HepG2 (cell line): Measurements from ENCODE around the gene RNU1-1. TPM values are rescaled to one million over a fixed set of nuclear protein-coding genes. Genes with fewer than 3 reads are reported as not detected.
A peak's percentile ranks its signal among the peaks of the same experiment; 100 is the strongest.
"Not testable (repeated sequence)": the region's sequence is repeated elsewhere in the genome, so short reads cannot be mapped to it uniquely, and the experiment has no call there.

ENCODE experiments used
- ATAC-seq: fragments of 200-7000 bp; cut with Tn5 transposase; 3 replicates; pipeline ENCODE4 v1.9.1; 2020; ENCODE audit warnings: mild to moderate bottlenecking, moderate library complexity
- BruUV-seq: library from RNA; stranded (reverse); fragments of 400-500 nt; replicated peaks from 2 replicates; lab custom pipeline; 2021; lab: Mats Ljungman, UMichigan
- CTCF ChIA-PET: fragments of 300-600 bp; formaldehyde crosslinking; extraction: SDS; loops from one replicate; lab custom pipeline; 2021; ENCODE audit warnings: low total read pairs, inconsistent platforms, low intra/inter-chr PET ratio; lab: Yijun Ruan, JAX
- POLR2A ChIA-PET: fragments of 350-600 bp; sonication (Branson Sonifier 250); formaldehyde crosslinking; loops from one replicate; lab custom pipeline; 2020; ENCODE audit warnings: antibody characterized with exemption, inconsistent platforms; lab: Yijun Ruan, JAX
- DNase-seq: peaks from one replicate; pipeline ENCODE4 v3.0.0-alpha.2; 2015; ENCODE audit warnings: low spot score
- FAIRE-seq: peaks from 3 replicates; lab custom pipeline; 2011; peaks lifted over from hg19 to GRCh38; lab: Jason Lieb, UNC
- H2AFZ ChIP-seq: one replicate; pipeline ENCODE4 v1.6.1; 2011; ENCODE audit warnings: low read length, inconsistent platforms
- H3K27ac ChIP-seq: fragments of 300-600 bp; 3 replicates; pipeline ENCODE4 v1.8.0; 2011; ENCODE audit warnings: mixed run types, mild to moderate bottlenecking, mixed read lengths, low read length, inconsistent platforms; ENCODE audit not compliant: insufficient read depth; ENCODE audit errors: extremely low read length
- H3K27me3 ChIP-seq, 2 experiments: fragments of 200-600 bp in 1 of 2; 2 replicates in 1 of 2; 3 replicates in 1 of 2; pipeline versions ENCODE4 v1.6.0 to v1.8.0; 2011; ENCODE audit warnings: low read length in 2 of 2, mild to moderate bottlenecking in 2 of 2, moderate library complexity in 2 of 2, inconsistent platforms in 1 of 2; ENCODE audit not compliant: insufficient read depth in 2 of 2, control insufficient read depth in 1 of 2
- H3K36me3 ChIP-seq, 2 experiments: fragments of 200-600 bp in 1 of 2; replicated peaks in 1 of 2; 2 replicates in 1 of 2; 3 replicates in 1 of 2; pipeline versions ENCODE4 v1.5.1 to v1.8.0; 2011; ENCODE audit warnings: low read length in 2 of 2, inconsistent platforms in 1 of 2; ENCODE audit not compliant: insufficient read depth in 2 of 2, control insufficient read depth in 1 of 2
- H3K4me1 ChIP-seq: 2 replicates; pipeline ENCODE4 v1.5.1; 2012; ENCODE audit warnings: low read length, inconsistent platforms; ENCODE audit not compliant: insufficient read depth
- H3K4me2 ChIP-seq: 2 replicates; pipeline ENCODE4 v1.6.0; 2011; ENCODE audit warnings: low read depth, low read length, inconsistent platforms
- H3K4me3 ChIP-seq, 3 experiments: fragments of 200-600 bp in 1 of 3; sonication (generic), shearing (Covaris generic) in 1 of 3; replicated peaks in 1 of 3; 2 replicates each; pipeline ENCODE4 v1.5.1; 2011 to 2016; ENCODE audit warnings: low read length in 3 of 3, inconsistent platforms in 2 of 3, low read depth in 2 of 3, mild to moderate bottlenecking in 2 of 3, control low read depth in 1 of 3, mixed read lengths in 1 of 3; ENCODE audit not compliant: insufficient read depth in 1 of 3
- H3K79me2 ChIP-seq: one replicate; pipeline ENCODE4 v1.6.1; 2011; ENCODE audit warnings: low read length, inconsistent platforms; ENCODE audit not compliant: insufficient read depth
- H3K9ac ChIP-seq: 2 replicates; pipeline ENCODE4 v1.6.0; 2011; ENCODE audit warnings: mild to moderate bottlenecking, low read depth, low read length, inconsistent platforms; ENCODE audit not compliant: insufficient read depth
- H3K9me3 ChIP-seq: 2 replicates; pipeline ENCODE4 v1.5.1; 2012; ENCODE audit warnings: mild to moderate bottlenecking, low read length
- H4K20me1 ChIP-seq: 2 replicates; pipeline ENCODE4 v1.6.0; 2011; ENCODE audit warnings: inconsistent platforms, mild to moderate bottlenecking, low read length, moderate library complexity; ENCODE audit not compliant: insufficient read depth
- CTCF ChIP-seq: sonication (generic); formaldehyde crosslinking; IDR thresholded peaks from 2 replicates; pipeline ENCODE4 v1.5.0; 2020; ENCODE audit warnings: mild to moderate bottlenecking, missing genetic modification reagents, moderate library complexity
- FOXK1 ChIP-seq: sonication (generic); formaldehyde crosslinking; IDR thresholded peaks from 2 replicates; pipeline ENCODE4 v1.4.0; 2020; ENCODE audit warnings: low read depth, missing genetic modification reagents, borderline replicate concordance
- HNRNPUL1 ChIP-seq: fragments of 200-400 bp; formaldehyde crosslinking; IDR thresholded peaks from 2 replicates; pipeline ENCODE4 v1.6.1; 2017; ENCODE audit warnings: low read depth, mild to moderate bottlenecking, low read length, moderate library complexity
- KLF15 ChIP-seq: sonication (generic); formaldehyde crosslinking; IDR thresholded peaks from 2 replicates; pipeline ENCODE4 v1.8.1; 2023; ENCODE audit warnings: borderline replicate concordance, mild to moderate bottlenecking, inconsistent platforms, missing genetic modification reagents, mixed read lengths
- KMT2B ChIP-seq: IDR thresholded peaks from 2 replicates; pipeline ENCODE4 v1.6.1; 2016; ENCODE audit warnings: missing genetic modification reagents, missing compliant biosample characterization
- MXI1 ChIP-seq: IDR thresholded peaks from 3 replicates; pipeline ENCODE4 v1.6.1; 2012; ENCODE audit warnings: low read depth, low read length, inconsistent platforms, borderline replicate concordance
- NAIF1 ChIP-seq: sonication (generic); formaldehyde crosslinking; IDR thresholded peaks from 2 replicates; pipeline ENCODE4 v1.5.0; 2020; ENCODE audit warnings: mild to moderate bottlenecking, missing genetic modification reagents, borderline replicate concordance
- NR2C2 ChIP-seq: sonication (generic); formaldehyde crosslinking; IDR thresholded peaks from 2 replicates; pipeline ENCODE4 v1.4.0; 2020; ENCODE audit warnings: missing genetic modification reagents, mild to moderate bottlenecking, moderate library complexity, borderline replicate concordance
- RAD21 ChIP-seq: fragments of 450-650 bp; formaldehyde crosslinking; IDR thresholded peaks from 2 replicates; pipeline ENCODE4 v1.5.0; 2020; ENCODE audit warnings: mild to moderate bottlenecking
- SMYD3 ChIP-seq: sonication (generic); formaldehyde crosslinking; IDR thresholded peaks from 2 replicates; pipeline ENCODE4 v1.8.1; 2023; ENCODE audit warnings: mild to moderate bottlenecking, missing genetic modification reagents
- YEATS2 ChIP-seq: sonication (generic); formaldehyde crosslinking; IDR thresholded peaks from 2 replicates; pipeline ENCODE4 v1.4.0; 2020; ENCODE audit warnings: missing genetic modification reagents, borderline replicate concordance
- ZEB1 ChIP-seq: IDR thresholded peaks from 2 replicates; pipeline ENCODE4 v1.6.1; 2012; ENCODE audit warnings: mild to moderate bottlenecking, low read depth, inconsistent platforms; ENCODE audit not compliant: insufficient replicate concordance
- ZFY ChIP-seq: sonication (generic); formaldehyde crosslinking; IDR thresholded peaks from 2 replicates; pipeline ENCODE4 v1.4.0; 2020; ENCODE audit warnings: missing genetic modification reagents
- ZNF331 ChIP-seq: sonication (generic); formaldehyde crosslinking; IDR thresholded peaks from 2 replicates; pipeline ENCODE4 v1.4.0; 2020; ENCODE audit warnings: missing genetic modification reagents
- ZNF367 ChIP-seq: sonication (generic); formaldehyde crosslinking; IDR thresholded peaks from 2 replicates; pipeline ENCODE4 v1.4.0; 2020; ENCODE audit warnings: missing genetic modification reagents, borderline replicate concordance
- ZNF564 ChIP-seq: sonication (generic); formaldehyde crosslinking; IDR thresholded peaks from 2 replicates; pipeline ENCODE4 v1.8.1; 2023; ENCODE audit warnings: mild to moderate bottlenecking, missing genetic modification reagents
- ZNF615 ChIP-seq: sonication (generic); formaldehyde crosslinking; IDR thresholded peaks from 2 replicates; pipeline ENCODE4 v1.5.0; 2020; ENCODE audit warnings: mild to moderate bottlenecking, missing genetic modification reagents, borderline replicate concordance
- ZNF674 ChIP-seq: sonication (generic); formaldehyde crosslinking; IDR thresholded peaks from 2 replicates; pipeline ENCODE4 v1.5.0; 2020; ENCODE audit warnings: low read depth, mild to moderate bottlenecking, missing genetic modification reagents
- ZSCAN30 ChIP-seq: sonication (generic); formaldehyde crosslinking; IDR thresholded peaks from 2 replicates; pipeline ENCODE4 v1.5.0; 2020; ENCODE audit warnings: mild to moderate bottlenecking, missing genetic modification reagents
- whole genome bisulfite sequencing: methylation state at CpG from one replicate; pipeline ENCODE4 v1.1.6; 2017; ENCODE audit warnings: low lambda C conversion rate; 5-methylcytosine and 5-hydroxymethylcytosine counted together
- in situ Hi-C: cut with HindIII; loops from 2 replicates; pipeline ENCODE4 v1.10.0; 2017; ENCODE audit warnings: low pct_unique_long_range_greater_than_20kb; ENCODE audit not compliant: extremely low pct_ligation_motif_present
- intact Hi-C: fragments of 100-400 bp; cut with micrococcal nuclease; formaldehyde crosslinking; loops from one replicate; pipeline ENCODE4 v1.10.0; 2022; ENCODE audit not compliant: unreplicated experiment
- polyA plus RNA-seq, 8 experiments: library from polyadenylated mRNA; depleted of rRNA in 3 of 8; stranded (reverse) in 7 of 8; unstranded in 1 of 8; fragments of >200 nt; fragmentation: Illumina TruSeq in 4 of 8; extraction: Trizol in 4 of 8; gene quantifications; 2 replicates each; pipeline versions ENCODE4 v1.2.1 to v1.2.3, GENCODE V29; 2011 to 2016; ENCODE audit warnings: low read depth in 4 of 8, missing spikeins in 1 of 8, mixed read lengths in 1 of 8; ENCODE audit not compliant: insufficient read depth in 1 of 8
- total RNA-seq, 5 experiments: library from RNA; depleted of rRNA; stranded (reverse); fragments of >200 nt; fragmentation: Illumina TruSeq; extraction: Trizol; gene quantifications; 2 replicates each; pipeline ENCODE4 v1.2.3, GENCODE V29; 2016; ENCODE audit warnings: low read depth in 1 of 5

Gene RNU1-1
- total and polyA plus RNA-seq, 2 of the 13 experiments (the other 11 are each of a cell fraction or from before 2014, with no cell fraction given): under 0.01 to 11,018 TPM

DNA sequence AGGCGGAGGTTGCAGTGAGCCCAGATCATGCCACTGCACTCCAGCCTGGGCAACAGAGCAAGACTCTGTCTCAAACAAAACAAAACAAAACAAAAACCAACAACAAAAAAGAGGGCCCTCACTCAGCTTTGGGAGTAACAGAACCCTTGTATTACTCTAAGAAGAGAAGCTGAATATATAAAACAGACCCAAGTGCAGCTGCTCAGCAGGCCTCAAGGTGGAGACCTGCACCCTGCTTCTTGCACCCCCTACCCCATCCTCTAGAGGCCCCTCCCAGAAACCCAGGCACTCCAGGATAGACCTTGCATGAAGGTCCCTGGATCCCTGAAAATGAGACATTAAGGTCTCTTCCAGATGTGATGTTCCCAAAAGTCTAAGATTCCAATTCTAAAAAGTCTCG, 39.2 kb downstream of the RNU1-1 start:
- BruUV-seq, H3K27me3 ChIP-seq, H3K9me3 ChIP-seq, POLR2A ChIA-PET, FAIRE-seq, H3K4me2 ChIP-seq, H3K36me3 ChIP-seq, H3K79me2 ChIP-seq, intact Hi-C loops, H3K4me1 ChIP-seq, in situ Hi-C loops, H3K9ac ChIP-seq, H2AFZ ChIP-seq, H4K20me1 ChIP-seq, H3K27ac ChIP-seq, CTCF ChIA-PET, H3K4me3 ChIP-seq: not testable (repeated sequence)
- ATAC-seq (peak; percentile 70; the same call in 2 of the 3 replicates), DNase-seq (peak; percentile 25)
- WGBS: 98% methylated on average over 2 of the region's 2 CpGs
- peak; percentile 11; the same call in 1 of the 2 replicates for TF ChIP-seq CTCF

- POLR2A ChIA-PET: no interaction called here
- H3K36me3 ChIP-seq: peaks cover 0 to 3% of the 10 kb centered on the region in 2 experiments; a peak in 2 of 5 replicates
- H3K4me2 ChIP-seq: no peak overlapping the region
- in situ Hi-C loops (no loop called here), intact Hi-C loops (no loop called here)
- no peaks in the 10 kb centered on the region for H3K4me1 ChIP-seq
- no peak overlapping the region for H3K27ac ChIP-seq
- no peaks in the 10 kb centered on the region for H3K79me2 ChIP-seq
- no peaks in the 10 kb centered on the region for H3K9me3 ChIP-seq
- H2AFZ ChIP-seq: no peak overlapping the region
- FAIRE-seq (no peak), DNase-seq (no peak)
- WGBS: 98% methylated on average over 26 of the region's 28 CpGs
- H3K27me3 ChIP-seq: no peaks in the 10 kb centered on the region
- no peaks in the 10 kb centered on the region for H4K20me1 ChIP-seq
- CTCF ChIA-PET: no interaction called here
- TF ChIP-seq ZFY (CRISPR knock-in tag): no peak
- TF ChIP-seq ZNF564: no peak
- no peak for TF ChIP-seq HNRNPUL1
- TF ChIP-seq ZEB1: no peak
- TF ChIP-seq MXI1: no peak
- TF ChIP-seq ZNF367 (CRISPR knock-in tag): no peak
- no peak for TF ChIP-seq ZNF674 (CRISPR knock-in tag)
- no peak for TF ChIP-seq YEATS2
- TF ChIP-seq ZNF331 (CRISPR knock-in tag): no peak
- TF ChIP-seq SMYD3 (CRISPR knock-in tag): no peak
- no peak for TF ChIP-seq RAD21 (CRISPR knock-in tag)
- TF ChIP-seq KMT2B (CRISPR knock-in tag): no peak
- no peak for TF ChIP-seq KLF15 (CRISPR knock-in tag)
- no peak for TF ChIP-seq FOXK1 (CRISPR knock-in tag)
- no peak for TF ChIP-seq ZSCAN30 (CRISPR knock-in tag)
- TF ChIP-seq NR2C2 (CRISPR knock-in tag): no peak
- no peak for TF ChIP-seq NAIF1
- TF ChIP-seq ZNF615: no peak
- TF ChIP-seq, all 625 proteins: peak for 0
- no peak for ATAC-seq
- H3K9ac ChIP-seq: no peak overlapping the region
- H3K4me3 ChIP-seq: no peak overlapping the region
- no TSS peak for BruUV-seq
These were observed 39.8 kb downstream of the RNU1-1 start for GRCh38 chr1:16474166-16474800.
